Measurements from ENCODE around the gene FGR. TPM values are rescaled to one million over a fixed set of nuclear protein-coding genes. Genes with fewer than 3 reads are reported as not detected.

Gene FGR
- total and polyA plus RNA-seq, 8 donors: 3.1 to 126 (median 4.7) TPM

GRCh38 chr1:27668808-27669723, 34.1 kb upstream of the FGR start:
- ATAC-seq (peak; percentile 37), DNase-seq (peak; percentile 68 to 97 (median 80))
- TF ChIP-seq CTCF (IDR thresholded peaks at IDR 0.05): peak; percentile 83 to 85
- Histone ChIP-seq H3K27ac (no peak overlapping the region), H3K36me3 (peaks cover 0 to 32% of the 10 kb centered on the region in 2 donors), H3K27me3 (no peaks in the 10 kb centered on the region), H3K4me3 (peak overlapping the region; percentile 6 to 69), H3K9me3 (no peaks in the 10 kb centered on the region), H3K4me1 (peaks cover 15 to 53% of the 10 kb centered on the region in 2 donors)
- intact Hi-C loops (cut with DNase I): loop anchor here in 1 of 2 donors (10.0 kb wide), 1 partner anchor 264 kb away; no protein-coding TSS in a partner anchor

- no peak overlapping the region for H3K4me3 ChIP-seq
- no peak for ATAC-seq
- peaks cover 15 to 55% of the 10 kb centered on the region in 2 donors for H3K4me1 ChIP-seq
- H3K27ac ChIP-seq: peak overlapping the region in 1 of 2 donors; percentile 58
- no peak for DNase-seq
- H3K36me3 ChIP-seq: peaks cover 0 to 32% of the 10 kb centered on the region in 2 donors
- intact Hi-C loops (cut with DNase I): loop anchor here in 1 of 2 donors (10.0 kb wide), 1 partner anchor 263 kb away; no protein-coding TSS in a partner anchor
- TF ChIP-seq CTCF (IDR thresholded peaks at IDR 0.05): no peak
- no peaks in the 10 kb centered on the region for H3K9me3 ChIP-seq
- no peaks in the 10 kb centered on the region for H3K27me3 ChIP-seq
Observed at GRCh38 chr1:27668121-27668807, 33.3 kb upstream of the FGR start.

- Histone ChIP-seq H3K4me3 (no peak overlapping the region), H3K4me1 (peaks cover 12 to 61% of the 10 kb centered on the region in 2 donors), H3K27ac (peak overlapping the region in 1 of 2 donors; percentile 58), H3K27me3 (no peaks in the 10 kb centered on the region), H3K36me3 (peaks cover 0 to 32% of the 10 kb centered on the region in 2 donors), H3K9me3 (no peaks in the 10 kb centered on the region)
- no peak for DNase-seq
- no peak for ATAC-seq
- intact Hi-C loops (cut with DNase I): loop anchor here in 1 of 2 donors (10.0 kb wide), 1 partner anchor 262 kb away; no protein-coding TSS in a partner anchor
- no peak for TF ChIP-seq CTCF (IDR thresholded peaks at IDR 0.05)
Observed at GRCh38 chr1:27666791-27667254, 31.8 kb upstream of the FGR start.

GRCh38 chr1:27666294-27666693, 31.3 kb upstream of the FGR start:
- no peak for TF ChIP-seq CTCF (IDR thresholded peaks at IDR 0.05)
- peaks cover 0 to 32% of the 10 kb centered on the region in 2 donors for H3K36me3 ChIP-seq
- DNase-seq (no peak), ATAC-seq (no peak)
- intact Hi-C loops (cut with DNase I): loop anchor here in 1 of 2 donors (10.0 kb wide), 1 partner anchor 261 kb away; no protein-coding TSS in a partner anchor
- H3K9me3 ChIP-seq: no peaks in the 10 kb centered on the region
- H3K4me3 ChIP-seq: no peak overlapping the region
- H3K4me1 ChIP-seq: peaks cover 8 to 61% of the 10 kb centered on the region in 2 donors
- peak overlapping the region in 1 of 2 donors; percentile 18 for H3K27ac ChIP-seq
- H3K27me3 ChIP-seq: no peaks in the 10 kb centered on the region
